T47D (cell line): ENCODE measurements around the gene CACFD1.

Experiments
- DNase-seq, 2 experiments: peaks; one replicate each; pipeline versions ENCODE4 v3.0.0 to v3.0.0-alpha.2; 2011 to 2012; ENCODE audit warnings: low read depth in 1 of 2, low spot score in 1 of 2
- JUND ChIP-seq: IDR thresholded peaks from 2 replicates; pipeline ENCODE4 v1.6.1; 2012; ENCODE audit warnings: low read depth
- in situ Hi-C: cut with HindIII; loops from 2 replicates; pipeline ENCODE4 v1.10.0; 2016; ENCODE audit warnings: low sequenced_read_pairs, low pct_unique_long_range_greater_than_20kb

CACFD1 gene

DNA sequence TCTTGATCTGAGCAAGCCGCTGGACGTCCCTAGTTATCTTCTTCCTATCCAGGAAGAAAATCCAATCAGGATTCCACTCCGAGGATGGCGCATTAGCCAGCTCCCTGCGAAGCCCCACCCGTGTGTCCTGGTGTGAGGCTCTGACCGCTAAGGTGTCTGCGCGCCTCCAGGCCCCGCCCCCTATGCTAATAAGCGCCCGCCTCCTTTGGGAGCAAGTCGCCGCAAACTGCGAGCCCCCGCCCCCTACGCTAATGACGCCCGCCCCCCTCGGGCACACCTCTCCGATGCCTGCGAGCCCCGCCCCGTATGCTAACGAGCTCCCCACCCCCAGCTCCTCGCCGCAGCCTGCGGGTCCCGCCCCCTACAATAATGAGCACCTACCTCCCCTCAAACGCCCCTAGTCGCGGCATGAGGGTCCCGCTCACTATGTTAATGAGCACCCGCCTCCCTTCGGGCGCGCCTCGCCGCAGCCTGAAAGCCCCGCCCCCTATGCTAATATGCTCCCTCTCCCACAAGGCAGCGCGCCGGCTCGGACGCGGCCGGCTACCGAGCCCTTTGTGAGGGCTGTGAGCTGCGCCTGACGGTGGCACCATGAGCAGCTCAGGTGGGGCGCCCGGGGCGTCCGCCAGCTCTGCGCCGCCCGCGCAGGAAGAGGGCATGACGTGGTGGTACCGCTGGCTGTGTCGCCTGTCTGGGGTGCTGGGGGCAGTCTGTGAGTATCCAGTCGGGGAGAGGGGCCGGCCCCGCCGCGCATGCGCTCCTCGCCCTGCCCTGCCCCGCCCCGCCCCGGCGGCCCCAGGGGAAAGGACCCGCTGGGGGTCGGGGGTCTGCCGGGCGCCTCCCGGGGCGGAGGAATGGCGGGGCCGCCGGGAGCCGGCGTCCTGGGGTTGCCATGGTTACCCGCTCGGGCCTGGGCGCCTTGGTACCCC lies at the start of gene CACFD1:
CACFD1 (plus strand) TSS at position 503 of the 929 bp plus-strand sequence; CDS start at position 592, 89 bp downstream.
- TF ChIP-seq JUND: no peak
- in situ Hi-C loops: no loop called here
- DNase-seq: peak; percentile 99 to 100

DNA sequence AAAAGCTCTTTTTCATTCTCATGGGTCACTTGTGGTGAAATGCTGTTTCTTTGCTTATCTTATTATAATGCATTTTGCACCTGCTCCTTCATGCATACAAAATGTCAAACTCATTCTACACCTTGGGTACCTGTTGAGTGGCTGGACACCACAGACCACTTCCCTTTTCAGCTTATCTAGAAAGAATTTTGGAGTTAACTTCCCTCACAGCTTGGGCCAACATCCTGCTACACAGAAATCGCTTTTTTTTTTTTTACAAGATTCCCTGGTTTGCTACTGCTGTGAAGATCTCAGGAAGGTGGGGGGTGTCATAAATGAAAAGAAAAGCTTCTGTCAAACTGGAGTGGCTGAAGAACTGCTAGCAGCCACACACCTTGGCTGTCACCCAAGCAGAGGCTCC lies 44.6 kb upstream of the CACFD1 start:
- in situ Hi-C loops: no loop called here
- TF ChIP-seq JUND: no peak
- no peak for DNase-seq

DNA sequence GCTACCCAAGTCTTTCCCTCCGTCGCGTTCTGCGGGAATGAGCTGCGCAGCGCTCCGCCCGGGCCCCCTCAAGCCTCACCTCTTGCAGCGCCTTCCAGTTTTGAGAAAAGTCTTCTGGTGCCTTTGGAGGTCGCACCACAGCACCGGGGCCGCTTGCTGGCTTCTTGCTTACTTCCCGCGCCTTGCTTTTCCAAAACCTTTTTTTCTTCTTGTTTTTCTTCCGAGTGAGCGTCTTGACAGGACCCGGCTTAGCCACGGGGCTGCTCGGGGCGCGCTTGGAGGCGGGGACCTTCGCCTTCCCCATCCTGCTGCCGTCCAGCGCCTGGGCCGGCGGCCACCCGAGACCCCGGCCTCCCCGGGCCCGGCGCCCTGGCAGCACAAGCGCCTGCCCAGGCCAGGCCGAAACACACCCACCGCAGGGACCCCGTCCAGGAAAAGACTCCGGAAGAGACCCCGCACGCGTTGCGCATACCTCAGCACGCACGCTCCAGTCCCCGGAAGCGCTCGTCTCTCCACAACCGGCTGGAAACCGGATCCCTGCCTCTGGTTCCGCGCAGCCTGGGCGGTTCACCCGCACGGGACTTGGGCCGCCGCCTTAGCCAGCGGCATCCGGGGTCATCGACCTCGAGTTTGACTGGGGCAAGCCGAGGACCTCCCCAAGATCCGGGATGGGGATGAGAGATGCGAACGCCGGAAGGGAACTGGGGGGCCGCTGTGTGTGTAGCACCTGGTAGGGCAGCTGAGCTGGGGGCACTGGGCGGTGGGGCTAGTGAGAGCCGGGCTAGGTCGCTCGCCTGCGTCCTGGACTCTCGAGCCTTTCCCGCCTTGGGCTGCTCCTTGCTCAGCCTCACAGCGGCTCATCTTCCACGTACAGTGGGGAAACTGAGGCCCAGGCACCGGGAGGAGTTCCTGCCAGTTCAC lies 42.0 kb upstream of the CACFD1 start, which contains the start of gene REXO4:
REXO4 (minus strand) TSS at position 470 of the 921 bp plus-strand sequence; CDS start at position 304, 166 bp downstream.
- in situ Hi-C loops: no loop called here

DNA sequence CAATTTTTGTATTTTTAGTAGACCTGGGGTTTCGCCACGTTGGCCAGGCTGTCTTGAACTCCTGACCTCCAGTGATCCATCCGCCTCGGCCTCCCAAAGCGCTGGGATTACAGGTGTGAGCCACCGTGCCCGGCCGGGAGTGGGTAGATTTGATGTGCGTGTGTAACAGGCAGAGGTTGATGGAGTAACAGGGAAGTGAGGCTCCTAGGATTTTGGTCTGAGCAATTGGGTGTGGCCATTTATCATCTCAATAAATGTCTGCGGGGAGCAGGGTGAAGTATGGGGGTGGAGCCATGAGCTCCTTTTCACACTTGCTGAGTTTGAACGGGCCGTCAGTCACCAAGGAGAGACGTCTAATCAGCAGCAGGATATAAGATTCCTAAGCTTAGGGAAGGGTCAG lies 40.8 kb upstream of the CACFD1 start:
- no peak for TF ChIP-seq JUND
- in situ Hi-C loops: no loop called here
- no peak for DNase-seq

More for the DNA sequence above, 42.0 kb upstream of the CACFD1 start, which contains the start of gene REXO4:
- TF ChIP-seq JUND: no peak
- DNase-seq: peak; percentile 71 to 90

DNA sequence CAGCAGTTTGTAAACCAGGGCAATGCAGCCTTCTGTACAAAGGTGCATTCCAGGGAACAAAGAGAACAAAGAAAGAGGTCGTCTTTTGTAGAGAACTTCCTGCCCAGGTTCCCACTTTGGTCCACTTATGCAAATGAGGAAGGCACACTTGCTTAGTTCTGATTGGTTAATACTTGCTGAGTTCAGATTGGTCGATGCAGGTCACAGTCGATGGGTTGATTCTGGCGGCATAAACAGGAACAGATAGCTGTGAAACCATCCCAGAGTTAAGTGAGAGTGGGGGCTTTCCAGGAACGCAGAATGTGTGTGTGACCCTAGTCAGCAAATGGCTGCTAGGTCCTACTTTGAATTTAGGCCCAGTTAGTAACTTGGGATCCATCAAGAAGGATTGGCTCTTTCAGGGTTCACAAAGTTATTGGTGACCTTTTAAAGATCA lies 39.4 kb upstream of the CACFD1 start:
- in situ Hi-C loops: no loop called here
- TF ChIP-seq JUND: no peak
- peak in 1 of 2 experiments; percentile 37 for DNase-seq

DNA sequence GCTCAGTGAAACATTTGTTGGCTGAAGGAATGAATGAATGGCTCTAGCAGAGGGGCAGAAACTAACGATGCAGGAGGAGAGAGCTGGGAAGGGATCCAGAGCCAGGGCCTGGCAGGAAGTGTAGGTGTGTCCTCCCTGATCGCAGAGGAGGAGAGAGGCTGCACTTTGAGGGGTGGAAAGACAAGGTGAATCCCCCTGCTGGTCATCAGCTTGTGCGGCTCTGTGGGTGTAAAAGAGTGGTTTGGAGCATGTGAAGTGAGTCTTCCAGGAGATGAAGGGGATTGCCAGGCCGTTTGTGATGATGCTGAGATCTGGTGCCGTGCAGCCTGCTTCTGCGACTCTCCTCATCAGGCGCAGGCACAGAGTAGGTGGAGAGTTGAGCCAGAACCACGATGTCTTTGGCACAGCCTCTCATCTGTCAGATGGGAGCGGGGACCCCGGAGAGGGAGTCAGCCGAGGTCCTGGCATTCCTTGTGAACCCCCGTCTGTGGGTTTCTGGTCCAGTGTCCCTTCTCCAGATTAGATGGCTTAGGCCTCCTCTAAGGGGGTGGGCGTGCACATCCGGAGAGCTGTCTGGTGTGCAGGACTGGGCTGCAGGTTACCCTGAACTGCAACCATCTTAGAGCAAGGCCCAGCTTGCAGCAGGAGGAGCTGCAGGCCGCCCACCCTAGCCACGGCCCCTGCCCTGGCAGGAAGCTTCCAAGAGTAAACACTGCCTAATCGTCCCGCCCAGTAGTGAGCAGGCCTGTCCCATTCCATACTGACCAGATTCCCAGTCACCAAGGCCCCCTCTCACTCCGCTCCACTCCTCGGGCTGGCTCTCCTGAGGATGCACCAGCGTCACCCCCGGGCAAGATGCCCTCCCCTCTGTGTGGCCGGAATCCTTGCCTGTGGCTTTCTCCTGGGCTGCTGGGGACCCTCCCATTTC lies 37.9 kb upstream of the CACFD1 start, which contains the start of gene ADAMTS13:
ADAMTS13 (plus strand) TSS at position 753 of the 928 bp plus-strand sequence; CDS start at position 830, 77 bp downstream.
- DNase-seq: peak in 1 of 2 experiments; percentile 26
- TF ChIP-seq JUND: no peak
- in situ Hi-C loops: no loop called here

DNA sequence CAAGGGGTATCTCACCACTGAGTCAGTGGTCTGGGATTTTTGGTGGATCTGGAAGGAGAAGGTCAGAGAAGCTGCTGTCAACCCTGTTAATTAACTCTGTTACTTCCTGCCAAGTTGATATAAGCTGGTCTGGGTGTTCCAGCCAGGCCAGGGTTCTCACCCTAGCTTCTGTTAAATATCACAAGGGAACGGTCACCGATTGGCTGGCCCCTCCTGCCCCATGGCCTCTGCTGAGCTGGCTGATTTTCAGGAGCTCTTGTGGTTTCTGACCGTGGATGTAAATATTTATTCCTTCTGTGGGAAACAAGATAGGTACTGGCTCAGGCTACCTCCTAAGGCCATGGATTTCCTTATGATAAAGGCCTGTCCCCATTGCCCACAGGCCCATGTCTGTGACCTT lies 36.6 kb upstream of the CACFD1 start:
- no peak for DNase-seq
- in situ Hi-C loops: no loop called here

DNA sequence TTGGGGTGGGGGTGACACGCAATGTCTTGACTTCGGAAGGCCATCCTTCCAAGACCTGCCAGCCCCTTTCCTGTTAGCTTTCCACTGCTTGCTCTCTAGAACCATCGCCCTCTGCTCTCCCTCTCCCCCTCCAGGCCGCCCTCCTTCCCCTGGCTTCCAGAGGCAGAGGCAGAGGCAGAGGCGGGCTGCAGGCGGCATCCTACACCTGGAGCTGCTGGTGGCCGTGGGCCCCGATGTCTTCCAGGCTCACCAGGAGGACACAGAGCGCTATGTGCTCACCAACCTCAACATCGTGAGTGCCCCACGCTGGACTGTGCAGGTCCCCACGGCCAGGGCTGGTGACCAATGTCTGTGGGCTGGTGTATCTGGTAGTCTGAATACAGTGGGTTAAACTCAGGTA lies 35.6 kb upstream of the CACFD1 start:
- DNase-seq: no peak
- in situ Hi-C loops: no loop called here
- no peak for TF ChIP-seq JUND

More for the DNA sequence above, 36.6 kb upstream of the CACFD1 start:
- no peak for TF ChIP-seq JUND

DNA sequence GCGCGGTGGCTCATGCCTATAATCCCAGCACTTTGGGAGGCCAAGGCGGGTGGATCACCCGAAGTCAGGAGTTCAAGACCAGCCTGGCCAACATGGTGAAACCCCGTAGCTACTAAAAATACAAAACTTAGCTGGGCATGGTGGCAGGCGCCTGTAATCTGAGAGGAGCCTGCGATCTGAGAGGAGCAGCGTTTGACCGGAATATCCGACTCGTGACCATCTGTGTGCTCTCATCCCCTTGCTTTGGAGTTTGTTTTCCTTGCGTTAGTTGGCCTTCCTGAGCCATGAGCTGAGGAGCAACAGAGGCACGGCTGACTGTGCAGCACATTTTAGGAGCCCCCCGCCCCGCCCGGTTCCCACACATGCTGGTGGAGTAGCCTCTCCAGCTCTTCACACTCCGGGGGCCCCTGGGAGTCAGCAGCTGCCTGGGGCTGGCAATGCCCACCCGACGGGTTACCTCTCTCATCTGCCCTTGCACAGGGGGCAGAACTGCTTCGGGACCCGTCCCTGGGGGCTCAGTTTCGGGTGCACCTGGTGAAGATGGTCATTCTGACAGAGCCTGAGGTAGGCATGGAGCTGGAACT lies 34.6 kb upstream of the CACFD1 start:
- no peak for TF ChIP-seq JUND
- no peak for DNase-seq
- in situ Hi-C loops: no loop called here

DNA sequence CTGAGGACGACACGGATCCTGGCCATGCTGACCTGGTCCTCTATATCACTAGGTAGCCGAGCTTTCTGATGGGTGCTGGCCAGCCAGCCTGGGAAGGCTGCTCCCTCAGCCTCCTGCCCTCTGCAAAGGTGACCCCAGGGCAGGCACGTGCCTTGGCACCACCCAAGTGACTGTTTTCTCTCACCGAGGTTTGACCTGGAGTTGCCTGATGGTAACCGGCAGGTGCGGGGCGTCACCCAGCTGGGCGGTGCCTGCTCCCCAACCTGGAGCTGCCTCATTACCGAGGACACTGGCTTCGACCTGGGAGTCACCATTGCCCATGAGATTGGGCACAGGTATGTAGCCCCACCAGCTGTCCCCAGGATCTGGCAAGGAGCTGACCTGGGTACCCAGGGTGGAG lies 33.8 kb upstream of the CACFD1 start:
- in situ Hi-C loops: no loop called here
- no peak for TF ChIP-seq JUND
- DNase-seq: no peak

DNA sequence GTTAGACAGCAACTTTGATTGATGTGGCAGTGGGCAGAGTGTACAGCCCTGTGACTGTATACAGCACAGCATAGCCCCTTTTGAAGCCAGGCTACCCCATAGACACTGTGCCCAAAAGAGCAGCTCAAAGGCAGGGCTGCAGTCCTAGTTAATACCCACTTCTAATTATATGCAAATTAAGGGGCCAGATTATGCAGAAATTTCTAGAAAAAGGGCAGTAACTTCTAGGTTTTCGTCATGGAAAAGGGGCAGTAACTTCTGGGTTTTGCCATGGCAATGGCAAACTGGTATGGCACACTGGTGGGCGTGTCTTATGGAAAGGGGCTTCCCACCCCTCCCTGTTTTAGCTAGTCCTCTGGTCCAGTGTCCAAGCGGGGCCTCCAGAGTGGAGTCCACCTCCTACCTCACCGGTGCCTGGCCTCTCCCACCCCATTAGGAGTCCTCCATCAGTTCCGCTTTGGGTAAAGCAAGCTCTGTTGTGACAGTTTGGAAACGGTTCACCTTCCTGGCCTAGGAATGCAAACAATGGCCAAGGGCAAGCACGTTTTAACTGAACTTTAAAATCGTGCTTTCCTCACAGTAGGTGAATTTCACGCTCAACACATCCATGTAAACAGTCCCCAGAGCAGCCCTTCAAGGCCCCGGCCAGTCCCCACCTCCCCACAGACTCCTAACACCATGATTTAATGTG lies 32.0 kb upstream of the CACFD1 start:
- no peak for DNase-seq
- in situ Hi-C loops: no loop called here
- TF ChIP-seq JUND: no peak
